Measurements from ENCODE around the gene ANKRD44.

GRCh38 chr2:197184959-197185586, 125.5 kb downstream of the ANKRD44 start:
- TF ChIP-seq, protein P1, sequence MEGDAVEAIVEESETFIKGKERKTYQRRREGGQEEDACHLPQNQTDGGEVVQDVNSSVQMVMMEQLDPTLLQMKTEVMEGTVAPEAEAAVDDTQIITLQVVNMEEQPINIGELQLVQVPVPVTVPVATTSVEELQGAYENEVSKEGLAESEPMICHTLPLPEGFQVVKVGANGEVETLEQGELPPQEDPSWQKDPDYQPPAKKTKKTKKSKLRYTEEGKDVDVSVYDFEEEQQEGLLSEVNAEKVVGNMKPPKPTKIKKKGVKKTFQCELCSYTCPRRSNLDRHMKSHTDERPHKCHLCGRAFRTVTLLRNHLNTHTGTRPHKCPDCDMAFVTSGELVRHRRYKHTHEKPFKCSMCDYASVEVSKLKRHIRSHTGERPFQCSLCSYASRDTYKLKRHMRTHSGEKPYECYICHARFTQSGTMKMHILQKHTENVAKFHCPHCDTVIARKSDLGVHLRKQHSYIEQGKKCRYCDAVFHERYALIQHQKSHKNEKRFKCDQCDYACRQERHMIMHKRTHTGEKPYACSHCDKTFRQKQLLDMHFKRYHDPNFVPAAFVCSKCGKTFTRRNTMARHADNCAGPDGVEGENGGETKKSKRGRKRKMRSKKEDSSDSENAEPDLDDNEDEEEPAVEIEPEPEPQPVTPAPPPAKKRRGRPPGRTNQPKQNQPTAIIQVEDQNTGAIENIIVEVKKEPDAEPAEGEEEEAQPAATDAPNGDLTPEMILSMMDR (IDR thresholded peaks at IDR 0.05 in 4 of 5, conservative IDR thresholded peaks at IDR 0.05 in 1 of 5), result no peak
- TF ChIP-seq POLR2A (IDR thresholded peaks at IDR 0.05), result no peak

Data from gastrocnemius medialis (tissue), 4 donors.